Stimulated activated CD4-positive, alpha-beta T cell treated with anti-CD3 and anti-CD28 coated beads, Interleukin-4, amount 100 ng/mL, for 24 hours (primary cell): ENCODE measurements around the gene SCGB1C2.
A peak's percentile ranks its signal among the peaks of the same experiment; 100 is the strongest.

Source experiments
- DNase-seq: peaks from one replicate; pipeline ENCODE4 v3.0.0-alpha.2; 2020

Gene SCGB1C2

DNA sequence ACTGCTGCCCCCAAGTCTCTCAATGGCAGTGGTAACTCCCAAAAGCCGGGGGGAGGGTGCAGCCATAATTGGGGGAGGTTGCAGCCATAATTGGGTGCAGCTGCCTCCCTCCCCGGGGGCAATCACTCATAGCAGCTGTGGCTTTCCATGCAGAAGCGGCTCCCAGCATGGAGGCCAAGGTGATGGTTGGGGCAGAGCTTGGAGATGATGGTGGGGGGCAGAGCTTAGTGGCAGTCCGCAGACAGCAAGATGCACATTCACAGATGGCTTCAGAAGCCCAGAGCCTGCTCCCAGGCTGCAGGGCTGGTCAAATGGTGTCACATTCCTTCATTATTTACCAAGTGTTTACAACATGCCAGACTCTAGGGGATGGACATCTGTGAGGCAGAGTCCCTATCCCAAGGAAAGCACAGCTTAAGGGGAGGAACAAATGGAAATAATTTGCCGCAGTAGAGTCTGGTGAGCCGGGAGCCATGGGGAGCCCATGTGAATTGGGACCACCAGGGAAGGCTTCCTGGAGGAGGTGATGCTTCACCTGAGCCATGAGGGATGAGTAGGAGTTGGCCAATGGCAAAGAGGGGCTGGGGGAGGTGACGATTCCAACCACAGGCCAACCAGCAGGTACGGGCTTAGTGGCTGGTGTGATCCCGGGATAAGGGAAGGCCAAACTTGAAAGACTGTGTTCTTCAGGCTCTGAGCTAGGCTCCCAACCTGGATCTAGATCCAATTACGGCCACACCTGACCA, 36.0 kb downstream of the SCGB1C2 start:
- DNase-seq, result no peak

DNA sequence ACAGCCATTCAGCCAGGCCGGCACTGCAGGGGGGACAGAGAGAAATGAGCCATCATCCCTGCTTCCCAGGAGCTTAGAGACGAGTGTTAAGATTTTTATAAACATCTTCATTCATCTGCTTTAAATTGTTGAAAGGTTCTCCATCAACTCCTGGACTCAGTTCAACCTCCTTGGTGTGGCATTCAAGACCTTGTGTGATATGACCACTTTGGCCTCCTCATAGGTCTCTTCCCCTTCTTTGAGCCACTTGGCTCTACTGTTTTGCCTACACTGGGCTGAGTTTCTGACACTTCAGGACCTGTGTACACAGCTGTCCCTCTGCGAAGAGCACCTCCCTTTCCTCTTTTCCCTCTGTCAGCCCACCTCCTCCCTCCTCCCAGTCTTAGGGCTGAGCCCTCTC, 39.8 kb downstream of the SCGB1C2 start:
- DNase-seq, result no peak

DNA sequence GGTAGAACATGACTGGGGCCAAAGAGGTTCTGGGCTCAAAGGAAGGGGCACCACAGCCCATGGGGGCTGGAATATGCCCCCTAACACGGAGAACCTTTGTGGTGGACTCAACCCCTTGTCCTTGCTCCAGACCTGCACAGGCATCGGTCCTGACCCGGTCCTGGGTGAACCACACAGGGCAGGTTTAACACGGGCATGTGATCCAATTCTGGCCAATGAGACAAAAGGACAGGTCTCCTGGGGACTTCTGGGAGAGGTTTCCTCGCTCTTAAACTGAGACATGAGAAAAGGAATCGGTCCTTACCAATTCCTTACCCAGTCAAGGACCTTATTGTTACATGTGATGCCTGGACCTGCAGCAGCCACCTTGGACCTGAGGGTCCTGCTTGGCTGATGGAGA, 40.4 kb downstream of the SCGB1C2 start:
- DNase-seq, result no peak

GRCh38 chr17:178292-179065, 41.1 kb downstream of the SCGB1C2 start:
- no peak for DNase-seq

GRCh38 chr17:179066-179432, 41.7 kb downstream of the SCGB1C2 start:
- DNase-seq, result no peak

- no peak for DNase-seq
Measured at GRCh38 chr17:179781-180380, 42.5 kb downstream of the SCGB1C2 start.

DNA sequence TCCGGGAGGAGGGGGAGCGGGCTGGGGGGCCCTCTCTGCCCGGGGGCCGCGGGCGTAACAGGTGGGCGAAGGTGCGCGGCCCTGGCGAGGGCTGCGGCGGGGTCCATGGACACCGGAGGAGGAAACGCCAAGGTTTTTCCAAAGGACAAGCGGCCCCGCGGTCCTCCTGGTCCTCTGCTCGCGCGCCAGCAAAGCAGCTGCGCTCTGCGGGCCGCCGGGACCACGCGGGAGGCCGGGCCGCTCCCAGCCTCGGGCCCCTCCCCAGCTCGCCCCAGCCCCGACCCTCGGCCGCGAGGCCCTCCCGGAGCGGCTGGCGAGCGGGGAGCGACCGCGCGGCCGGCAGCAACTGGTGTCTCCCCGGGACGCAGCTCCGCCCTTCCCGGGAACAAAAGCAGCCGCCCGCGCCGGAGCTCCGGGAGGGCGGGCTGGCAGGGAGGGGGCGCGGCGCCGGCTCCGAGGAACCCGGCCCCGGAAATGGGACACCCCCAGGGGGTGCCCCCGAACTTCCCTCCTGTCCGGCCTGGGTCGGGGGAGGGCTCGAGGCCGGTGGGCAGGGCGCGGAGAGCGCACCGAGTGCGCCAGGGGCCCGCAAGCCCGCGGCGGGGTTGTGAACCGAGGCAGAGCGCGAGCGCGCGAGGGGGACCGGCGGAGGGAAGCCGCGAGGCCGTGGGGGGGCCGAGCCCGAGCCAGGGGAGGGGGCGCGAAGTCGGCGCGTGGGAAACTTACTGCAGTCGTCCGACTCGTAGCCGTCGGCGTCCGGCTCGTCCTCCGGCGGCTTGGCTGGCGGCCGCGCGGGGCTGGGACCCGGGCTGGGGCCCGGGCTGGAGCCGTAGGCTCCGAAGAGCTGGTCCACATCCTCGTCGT, 43.2 kb downstream of the SCGB1C2 start:
- DNase-seq, result no peak

DNA sequence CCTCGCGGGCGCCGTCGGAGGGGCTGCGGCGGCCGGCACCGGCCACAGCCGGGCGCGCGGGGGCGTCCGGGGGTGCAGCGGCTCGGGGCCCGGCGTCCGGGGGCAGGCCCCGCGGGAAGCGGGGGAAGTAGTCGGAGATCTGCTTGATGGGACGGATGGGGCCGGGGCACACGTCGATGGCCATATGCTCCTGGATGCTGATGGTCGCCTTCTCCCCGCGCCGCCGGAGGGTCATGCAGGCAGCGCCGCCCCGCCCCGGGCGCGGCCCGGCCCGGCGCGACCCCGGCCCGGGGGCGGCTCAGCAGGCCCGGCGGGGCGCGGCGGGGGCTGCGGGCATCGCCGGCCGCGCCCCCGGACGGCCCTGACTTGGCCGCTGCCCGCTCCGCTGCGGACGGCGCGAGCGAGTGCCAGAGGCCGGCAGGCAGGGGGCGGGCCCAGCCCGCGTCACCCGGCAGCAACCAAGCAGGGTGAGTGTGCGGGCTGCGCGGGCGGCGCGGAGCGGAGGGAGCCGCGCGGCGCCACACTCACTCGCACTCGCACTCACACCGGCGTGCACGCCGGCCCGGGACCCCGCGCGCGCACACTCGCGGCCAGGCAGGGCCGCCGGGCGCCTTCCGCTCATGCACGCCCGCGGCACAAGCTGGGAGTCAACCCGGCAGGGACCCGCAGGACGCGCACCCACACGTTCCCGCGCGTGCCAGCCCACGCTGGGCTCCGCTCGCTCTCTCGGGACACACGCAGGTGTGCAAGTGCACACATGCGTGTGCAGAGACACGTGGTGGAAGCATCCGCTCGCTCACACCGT, 44.1 kb downstream of the SCGB1C2 start, which contains the start of gene DOC2B:
Gene DOC2B (minus strand): TSS at position 406 of the 805 bp plus-strand sequence. CDS start 171 bp downstream, at position 235.
- DNase-seq, result peak; percentile 15

- no peak for DNase-seq
Measured at GRCh38 chr17:182050-182751, 44.8 kb downstream of the SCGB1C2 start.

DNA sequence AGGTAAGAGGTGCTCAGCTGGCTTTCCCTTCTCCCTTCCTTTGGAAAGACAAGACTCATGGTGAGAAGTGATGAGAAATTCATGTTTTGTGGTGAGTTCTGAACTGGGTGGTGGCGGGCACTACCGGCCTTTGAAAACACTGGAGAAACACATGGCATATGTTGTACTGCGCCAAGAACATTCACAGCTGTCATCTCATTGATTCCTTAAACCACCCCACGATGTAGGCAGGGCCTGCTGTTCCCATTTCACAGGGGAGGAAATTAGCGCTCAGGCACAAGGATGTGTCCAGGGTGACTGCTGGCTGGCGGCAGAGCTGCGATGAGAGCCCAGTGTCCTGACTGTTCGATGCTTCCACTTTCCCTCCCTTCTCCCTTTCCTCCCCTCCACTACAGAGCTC, 45.7 kb downstream of the SCGB1C2 start:
- DNase-seq, result no peak

GRCh38 chr17:185445-186138, 48.2 kb downstream of the SCGB1C2 start:
- peak; percentile 63 for DNase-seq

- DNase-seq, result no peak
Measured at GRCh38 chr17:187130-187529, 49.8 kb downstream of the SCGB1C2 start.
